MCF 10A (cell line): ENCODE results near the gene FIZ1. TPM values are rescaled to one million over a fixed set of nuclear protein-coding genes. Genes with fewer than 3 reads are reported as not detected.

ENCODE experiments used
- BruUV-seq: library from RNA; stranded (reverse); fragments of 400-500 nt; replicated peaks from 2 replicates; lab custom pipeline; 2021; lab: Mats Ljungman, UMichigan
- CTCF ChIA-PET: fragments of 300-600 bp; sonication (Branson Sonifier 250); formaldehyde crosslinking; extraction: SDS; loops from one replicate; lab custom pipeline; 2021; ENCODE audit warnings: antibody characterized with exemption, inconsistent platforms; lab: Yijun Ruan, JAX
- POLR2A ChIA-PET: fragments of 300-600, 350-650 bp; sonication (Branson Sonifier 250); formaldehyde crosslinking; extraction: SDS; loops from one replicate; lab custom pipeline; 2020; ENCODE audit warnings: antibody characterized with exemption, inconsistent platforms; lab: Yijun Ruan, JAX
- DNase-seq: peaks from one replicate; pipeline ENCODE4 v3.0.0-alpha.2; 2018; ENCODE audit not compliant: unreplicated experiment
- H3K27ac Mint-ChIP-seq: one replicate; pipeline ENCODE4 v1.8.0; 2022; ENCODE audit warnings: mild to moderate bottlenecking, low read depth, mixed read lengths; ENCODE audit not compliant: unreplicated experiment
- H3K27me3 Mint-ChIP-seq: one replicate; pipeline ENCODE4 v1.8.0; 2022; ENCODE audit warnings: mixed read lengths; ENCODE audit not compliant: insufficient read depth, unreplicated experiment
- H3K36me3 Mint-ChIP-seq: one replicate; pipeline ENCODE4 v1.8.0; 2022; ENCODE audit warnings: mild to moderate bottlenecking, moderate library complexity, mixed read lengths; ENCODE audit not compliant: insufficient read depth, unreplicated experiment
- H3K4me1 Mint-ChIP-seq: one replicate; pipeline ENCODE4 v1.8.0; 2022; ENCODE audit warnings: mixed read lengths; ENCODE audit not compliant: insufficient read depth, unreplicated experiment
- H3K4me3 Mint-ChIP-seq: one replicate; pipeline ENCODE4 v1.8.0; 2022; ENCODE audit warnings: mild to moderate bottlenecking, moderate library complexity, mixed read lengths; ENCODE audit not compliant: unreplicated experiment
- H3K9me3 Mint-ChIP-seq: one replicate; pipeline ENCODE4 v1.8.0; 2022; ENCODE audit warnings: mixed read lengths; ENCODE audit not compliant: unreplicated experiment
- intact Hi-C: fragments of 100-400 bp; cut with micrococcal nuclease; formaldehyde crosslinking; loops from 2 replicates; pipeline ENCODE4 v1.14.1; 2022
- total RNA-seq: library from RNA; stranded (reverse); gene quantifications from 2 replicates; pipeline ENCODE4 v1.2.3, GENCODE V29; 2022
- TF ChIP-seq, protein P1 (sequence below): fragments of 200-600 bp; IDR thresholded peaks from one replicate; pipeline ENCODE4 v1.8.0; 2022; ENCODE audit warnings: antibody characterized with exemption, mild to moderate bottlenecking; ENCODE audit not compliant: unreplicated experiment

FIZ1 gene
- total RNA-seq, 1 experiment from 2014 or later = 16.3 TPM

DNA sequence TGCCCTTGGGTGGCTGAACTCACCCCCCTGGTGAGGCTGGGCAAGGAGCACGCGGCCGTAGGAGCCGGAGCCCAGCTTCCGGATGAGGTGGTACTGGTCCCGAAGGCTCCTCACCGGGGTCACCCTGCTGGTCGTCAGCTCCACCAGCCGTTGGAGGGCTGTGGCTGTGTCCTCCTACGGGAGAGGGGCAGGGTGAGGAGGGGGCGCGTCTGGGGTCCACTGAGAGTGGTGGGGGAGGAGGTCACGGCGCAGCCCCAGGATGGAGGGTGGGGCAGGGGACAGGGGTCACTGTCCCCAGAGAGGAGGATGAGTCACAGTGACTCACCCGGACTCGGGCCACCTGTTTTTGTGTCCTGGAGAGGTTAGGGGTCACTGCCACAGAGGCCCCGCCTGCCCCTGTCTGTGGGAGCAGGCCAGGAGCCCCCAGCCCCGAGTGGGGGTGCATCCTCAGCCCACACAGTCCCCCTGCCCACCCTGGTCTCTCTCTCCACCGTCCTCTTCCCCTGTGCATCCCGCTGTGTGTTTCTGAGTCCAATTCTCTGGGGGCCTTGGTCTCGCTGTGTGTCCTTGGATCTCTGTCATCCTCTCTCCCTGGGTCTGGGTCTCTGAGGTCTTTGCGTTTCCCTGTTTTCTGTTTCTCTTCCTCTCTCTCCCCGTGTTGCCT lies 54.4 kb downstream of the FIZ1 start:
- DNase-seq = no peak
- CTCF ChIA-PET = no interaction called here
- Mint-ChIP-seq H3K27ac (no peak overlapping the region), H3K4me1 (peaks cover 13% of the 10 kb centered on the region), H3K27me3 (peaks cover 14% of the 10 kb centered on the region), H3K4me3 (no peak overlapping the region), H3K9me3 (peaks cover 14% of the 10 kb centered on the region), H3K36me3 (no peaks in the 10 kb centered on the region)
- POLR2A ChIA-PET = no interaction called here
- no TSS peak for BruUV-seq
- intact Hi-C loops = no loop called here
- TF ChIP-seq, protein P1, sequence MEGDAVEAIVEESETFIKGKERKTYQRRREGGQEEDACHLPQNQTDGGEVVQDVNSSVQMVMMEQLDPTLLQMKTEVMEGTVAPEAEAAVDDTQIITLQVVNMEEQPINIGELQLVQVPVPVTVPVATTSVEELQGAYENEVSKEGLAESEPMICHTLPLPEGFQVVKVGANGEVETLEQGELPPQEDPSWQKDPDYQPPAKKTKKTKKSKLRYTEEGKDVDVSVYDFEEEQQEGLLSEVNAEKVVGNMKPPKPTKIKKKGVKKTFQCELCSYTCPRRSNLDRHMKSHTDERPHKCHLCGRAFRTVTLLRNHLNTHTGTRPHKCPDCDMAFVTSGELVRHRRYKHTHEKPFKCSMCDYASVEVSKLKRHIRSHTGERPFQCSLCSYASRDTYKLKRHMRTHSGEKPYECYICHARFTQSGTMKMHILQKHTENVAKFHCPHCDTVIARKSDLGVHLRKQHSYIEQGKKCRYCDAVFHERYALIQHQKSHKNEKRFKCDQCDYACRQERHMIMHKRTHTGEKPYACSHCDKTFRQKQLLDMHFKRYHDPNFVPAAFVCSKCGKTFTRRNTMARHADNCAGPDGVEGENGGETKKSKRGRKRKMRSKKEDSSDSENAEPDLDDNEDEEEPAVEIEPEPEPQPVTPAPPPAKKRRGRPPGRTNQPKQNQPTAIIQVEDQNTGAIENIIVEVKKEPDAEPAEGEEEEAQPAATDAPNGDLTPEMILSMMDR = no peak

GRCh38 chr19:55544014-55544413 lies 55.3 kb downstream of the FIZ1 start:
- no peak for DNase-seq
- no peaks in the 10 kb centered on the region for H3K36me3 Mint-ChIP-seq
- H3K4me1 Mint-ChIP-seq = peaks cover 13% of the 10 kb centered on the region
- H3K9me3 Mint-ChIP-seq = peaks cover 14% of the 10 kb centered on the region
- intact Hi-C loops = no loop called here
- TF ChIP-seq, protein P1 = no peak
- H3K4me3 Mint-ChIP-seq = no peak overlapping the region
- H3K27me3 Mint-ChIP-seq = peaks cover 14% of the 10 kb centered on the region
- POLR2A ChIA-PET = no interaction called here
- BruUV-seq = no TSS peak
- CTCF ChIA-PET = no interaction called here
- no peak overlapping the region for H3K27ac Mint-ChIP-seq

DNA sequence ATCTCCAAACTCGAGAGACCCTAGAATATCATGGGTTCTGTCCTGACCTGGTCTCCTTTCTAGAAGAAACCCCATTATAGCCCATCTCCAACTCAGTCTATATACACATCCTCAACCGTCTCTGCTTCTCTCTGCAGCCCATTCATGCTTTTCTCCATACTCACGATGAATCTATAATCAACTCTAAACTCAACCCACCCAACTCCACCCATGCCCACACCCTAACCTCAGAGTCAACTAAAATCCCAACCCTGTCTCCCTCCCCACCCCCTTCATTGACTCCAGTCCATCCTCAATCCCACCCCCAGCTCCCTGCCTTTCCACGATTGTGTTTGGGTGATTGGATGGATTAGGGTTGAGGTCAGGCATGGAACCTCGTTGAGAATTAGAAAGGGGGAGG lies 55.8 kb downstream of the FIZ1 start:
- peaks cover 14% of the 10 kb centered on the region for H3K27me3 Mint-ChIP-seq
- H3K27ac Mint-ChIP-seq = no peak overlapping the region
- ChIA-PET POLR2A (interaction anchor here (0.6 kb wide), 1 partner anchor 251 kb away, joined by 3 read pairs; no protein-coding TSS in a partner anchor), CTCF (no interaction called here)
- TF ChIP-seq, protein P1 = no peak
- H3K36me3 Mint-ChIP-seq = no peaks in the 10 kb centered on the region
- DNase-seq = no peak
- BruUV-seq = no TSS peak
- intact Hi-C loops = no loop called here
- H3K4me3 Mint-ChIP-seq = no peak overlapping the region
- peaks cover 13% of the 10 kb centered on the region for H3K4me1 Mint-ChIP-seq
- H3K9me3 Mint-ChIP-seq = peaks cover 14% of the 10 kb centered on the region

- DNase-seq = no peak
- POLR2A ChIA-PET = no interaction called here
- TF ChIP-seq, protein P1 = no peak
- no TSS peak for BruUV-seq
- CTCF ChIA-PET = interaction anchor here (1.1 kb wide), 1 partner anchor 39 kb away, joined by 3 read pairs; no protein-coding TSS in a partner anchor
- peaks cover 14% of the 10 kb centered on the region for H3K9me3 Mint-ChIP-seq
- H3K27me3 Mint-ChIP-seq = peaks cover 14% of the 10 kb centered on the region
- H3K36me3 Mint-ChIP-seq = no peaks in the 10 kb centered on the region
- H3K4me1 Mint-ChIP-seq = peaks cover 10% of the 10 kb centered on the region
- H3K27ac Mint-ChIP-seq = no peak overlapping the region
- intact Hi-C loops = no loop called here
- no peak overlapping the region for H3K4me3 Mint-ChIP-seq
These were observed 56.9 kb downstream of the FIZ1 start for GRCh38 chr19:55542292-55542855.

Other genes with a start within 250 kb of the FIZ1 start
- gene COX6B2, start 244.8 kb downstream of the FIZ1 start, total RNA-seq = 0.33 and 0.93 TPM in 2 replicates
- not detected in 2 replicates for gene GARIN5B, start 236.3 kb downstream of the FIZ1 start, total RNA-seq
- 4.2 TPM in 2 replicates for gene IL11, start 229.1 kb downstream of the FIZ1 start, total RNA-seq
- 0.58 and 0.59 TPM in 2 replicates for gene TMEM190, start 222.7 kb downstream of the FIZ1 start, total RNA-seq
- gene TMEM238, start 215.2 kb downstream of the FIZ1 start, total RNA-seq = 10.6 and 14.9 TPM in 2 replicates
- 2,816 and 2,868 TPM in 2 replicates for gene RPL28, start 213.6 kb downstream of the FIZ1 start, total RNA-seq
- 331 and 345 TPM in 2 replicates for gene UBE2S, start 191.7 kb downstream of the FIZ1 start, total RNA-seq
- gene SHISA7, start 156.2 kb downstream of the FIZ1 start, total RNA-seq = not detected in 2 replicates
- gene ISOC2, start 137.9 kb downstream of the FIZ1 start, total RNA-seq = 34.3 and 59.9 TPM in 2 replicates
- 0.23 and 0.32 TPM in 2 replicates for gene C19orf85, start 134.8 kb downstream of the FIZ1 start, total RNA-seq
- gene ZNF628, start 122.9 kb downstream of the FIZ1 start, total RNA-seq = 6.2 and 12.1 TPM in 2 replicates
- gene NAT14, start 114.3 kb downstream of the FIZ1 start, total RNA-seq = 16.6 and 22.8 TPM in 2 replicates
- 0.33 and 0.59 TPM in 2 replicates for gene SSC5D, start 111.1 kb downstream of the FIZ1 start, total RNA-seq
- gene SBK2, start 62.4 kb downstream of the FIZ1 start, total RNA-seq = not detected in 2 replicates
- not detected in 2 replicates for gene SBK3, start 54.0 kb downstream of the FIZ1 start, total RNA-seq
- gene ZNF579, start 18.7 kb downstream of the FIZ1 start, total RNA-seq = 11.6 and 12.6 TPM in 2 replicates
- 15.7 and 17.6 TPM in 2 replicates for gene ZNF524, start 771 bp upstream of the FIZ1 start, total RNA-seq
- 12.2 and 12.7 TPM in 2 replicates for gene ZNF865, start 6.1 kb upstream of the FIZ1 start, total RNA-seq
- gene ZNF784, start 25.0 kb upstream of the FIZ1 start, total RNA-seq = 2.7 and 3.1 TPM in 2 replicates
- gene ZNF580, start 41.5 kb upstream of the FIZ1 start, total RNA-seq = 38.9 and 44.9 TPM in 2 replicates
- 22.3 and 25.7 TPM in 2 replicates for gene ZNF581, start 44.1 kb upstream of the FIZ1 start, total RNA-seq
- gene CCDC106, start 48.7 kb upstream of the FIZ1 start, total RNA-seq = 2.3 and 2.5 TPM in 2 replicates
- 220 and 280 TPM in 2 replicates for gene U2AF2, start 55.5 kb upstream of the FIZ1 start, total RNA-seq
- 102 and 123 TPM in 2 replicates for gene EPN1, start 75.7 kb upstream of the FIZ1 start, total RNA-seq
- not detected in 2 replicates for gene NLRP9, start 138.9 kb upstream of the FIZ1 start, total RNA-seq
- not detected in 2 replicates for gene RFPL4A, start 159.6 kb upstream of the FIZ1 start, total RNA-seq
- gene RFPL4AL1, start 169.6 kb upstream of the FIZ1 start, total RNA-seq = not detected in 2 replicates
- gene NLRP11, start 232.5 kb upstream of the FIZ1 start, total RNA-seq = not detected in 2 replicates
- gene NLRP4, start 237.0 kb upstream of the FIZ1 start, total RNA-seq = not detected in 2 replicates